Urinary bladder (tissue), 4 donors: Measurements from ENCODE around the gene SORBS2. TPM values are rescaled to one million over a fixed set of nuclear protein-coding genes. Genes with fewer than 3 reads are reported as not detected.
"Not testable (repeated sequence)": the region's sequence is repeated elsewhere in the genome, so short reads cannot be mapped to it uniquely, and the experiment has no call there.

Source experiments
- DNase-seq: peaks from one replicate; pipeline ENCODE4 v3.0.0-alpha.2; 2015; ENCODE audit errors: extremely low spot score
- H3K27ac ChIP-seq: one replicate; pipeline ENCODE4 v1.5.1; 2013; ENCODE audit warnings: low read depth, mild to moderate bottlenecking, moderate library complexity
- H3K36me3 ChIP-seq: one replicate; pipeline ENCODE4 v1.6.1; 2013; ENCODE audit warnings: mild to moderate bottlenecking, moderate library complexity; ENCODE audit not compliant: insufficient read depth
- H3K4me1 ChIP-seq: one replicate; pipeline ENCODE4 v1.6.1; 2013; ENCODE audit warnings: mild to moderate bottlenecking, moderate library complexity; ENCODE audit not compliant: insufficient read depth
- H3K4me3 ChIP-seq: one replicate; pipeline ENCODE4 v1.5.1; 2013; ENCODE audit warnings: low read depth, low read length
- WGBS: extraction: QIAGEN DNeasy Blood & Tissue Kit; methylation state at CpG from one replicate; pipeline ENCODE4 v1.1.7; 2013; 5-methylcytosine and 5-hydroxymethylcytosine counted together
- polyA plus RNA-seq: library from polyadenylated mRNA; stranded (reverse); fragments of 200-250 nt; gene quantifications from one replicate; pipeline ENCODE4 v1.2.3, GENCODE V29; 2013
- total RNA-seq: library from RNA; depleted of rRNA; stranded (reverse); fragments of >200 nt; gene quantifications from one replicate; pipeline ENCODE4 v1.2.3, GENCODE V29; 2014
- donor health status: healthy with polysubstance abuse.
- donor health status: healthy.

Gene SORBS2
- 83.4 TPM for total RNA-seq
- polyA plus RNA-seq: 493 TPM

GRCh38 chr4:185811509-185812364 is at the start of gene SORBS2:
Gene SORBS2 (minus strand): TSS chr4:185812194. CDS start chr4:185690571, 121,623 bp downstream.
- no peak for DNase-seq
- no peaks in the 10 kb centered on the region for H3K4me1 ChIP-seq
- WGBS: 27% methylated on average over 20 of the region's 20 CpGs
- peak within 1 kb of the TSS; percentile 11 for H3K4me3 ChIP-seq
- H3K36me3 ChIP-seq: no peaks in the 10 kb centered on the region
- H3K27ac ChIP-seq: no peak within 1 kb of the TSS

- WGBS: 26% methylated on average over 7 of the region's 7 CpGs
- no peak for DNase-seq
- no peaks in the 10 kb centered on the region for H3K4me1 ChIP-seq
- no peak overlapping the region for H3K27ac ChIP-seq
- no peak overlapping the region for H3K4me3 ChIP-seq
- no peaks in the 10 kb centered on the region for H3K36me3 ChIP-seq
These were observed 47.1 kb upstream of the SORBS2 start for GRCh38 chr4:185859111-185859510.

GRCh38 chr4:185857561-185857960 is 45.6 kb upstream of the SORBS2 start:
- H3K4me1 ChIP-seq, H3K27ac ChIP-seq, H3K36me3 ChIP-seq, H3K4me3 ChIP-seq, DNase-seq: not testable (repeated sequence)
- WGBS: 69% methylated on average over 4 of the region's 4 CpGs

- Histone ChIP-seq H3K4me1 (no peaks in the 10 kb centered on the region), H3K27ac (no peak overlapping the region), H3K4me3 (no peak overlapping the region), H3K36me3 (no peaks in the 10 kb centered on the region)
- 92% methylated on average over 3 of the region's 3 CpGs for WGBS
- DNase-seq: no peak
These were observed 41.8 kb upstream of the SORBS2 start for GRCh38 chr4:185853841-185854240.

GRCh38 chr4:185852961-185853360 is 41.0 kb upstream of the SORBS2 start:
- Histone ChIP-seq H3K4me1 (no peaks in the 10 kb centered on the region), H3K4me3 (no peak overlapping the region), H3K27ac (no peak overlapping the region), H3K36me3 (no peaks in the 10 kb centered on the region)
- DNase-seq: no peak
- 55% methylated on average over 1 of the region's 1 CpG for whole genome bisulfite sequencing

- H3K27ac ChIP-seq: no peak overlapping the region
- no peak for DNase-seq
- no peaks in the 10 kb centered on the region for H3K36me3 ChIP-seq
- no peak overlapping the region for H3K4me3 ChIP-seq
- no peaks in the 10 kb centered on the region for H3K4me1 ChIP-seq
- WGBS: 63% methylated on average over 8 of the region's 8 CpGs
These were observed 37.9 kb upstream of the SORBS2 start for GRCh38 chr4:185849664-185850550.

- Histone ChIP-seq H3K27ac (no peak overlapping the region), H3K4me1 (no peaks in the 10 kb centered on the region), H3K4me3 (no peak overlapping the region), H3K36me3 (no peaks in the 10 kb centered on the region)
- no peak for DNase-seq
- 55% methylated on average over 13 of the region's 13 CpGs for whole genome bisulfite sequencing
These were observed 35.5 kb upstream of the SORBS2 start for GRCh38 chr4:185847352-185848097.

- WGBS: 61% methylated on average over 5 of the region's 5 CpGs
- H3K27ac ChIP-seq: no peak overlapping the region
- H3K36me3 ChIP-seq: no peaks in the 10 kb centered on the region
- H3K4me3 ChIP-seq: no peak overlapping the region
- no peak for DNase-seq
- H3K4me1 ChIP-seq: no peaks in the 10 kb centered on the region
These were observed 34.6 kb upstream of the SORBS2 start for GRCh38 chr4:185846505-185847150.

GRCh38 chr4:185845966-185846365 is 34.0 kb upstream of the SORBS2 start:
- no peak for DNase-seq
- Histone ChIP-seq H3K27ac (no peak overlapping the region), H3K4me3 (no peak overlapping the region), H3K4me1 (no peaks in the 10 kb centered on the region), H3K36me3 (no peaks in the 10 kb centered on the region)
- WGBS: 83% methylated on average over 3 of the region's 3 CpGs

GRCh38 chr4:185841451-185841850 is 29.5 kb upstream of the SORBS2 start:
- no peak for DNase-seq
- Histone ChIP-seq H3K4me3 (no peak overlapping the region), H3K36me3 (no peaks in the 10 kb centered on the region), H3K4me1 (no peaks in the 10 kb centered on the region), H3K27ac (no peak overlapping the region)
- 96% methylated on average over 2 of the region's 2 CpGs for WGBS

- H3K4me3 ChIP-seq: no peak overlapping the region
- no peaks in the 10 kb centered on the region for H3K36me3 ChIP-seq
- H3K4me1 ChIP-seq: no peaks in the 10 kb centered on the region
- no peak overlapping the region for H3K27ac ChIP-seq
- DNase-seq: no peak
- WGBS: 90% methylated on average over 6 of the region's 6 CpGs
These were observed 29.0 kb upstream of the SORBS2 start for GRCh38 chr4:185840953-185841352.

- DNase-seq: no peak
- 48% methylated on average over 2 of the region's 2 CpGs for WGBS
- Histone ChIP-seq H3K4me3 (no peak overlapping the region), H3K4me1 (no peaks in the 10 kb centered on the region), H3K36me3 (no peaks in the 10 kb centered on the region), H3K27ac (no peak overlapping the region)
These were observed 28.2 kb upstream of the SORBS2 start for GRCh38 chr4:185840201-185840600.

- Histone ChIP-seq H3K27ac (peak overlapping the region; percentile 81), H3K4me1 (no peaks in the 10 kb centered on the region), H3K4me3 (no peak overlapping the region), H3K36me3 (no peaks in the 10 kb centered on the region)
- 42% methylated on average over 6 of the region's 6 CpGs for WGBS
- DNase-seq: peak; percentile 43
These were observed 27.8 kb upstream of the SORBS2 start for GRCh38 chr4:185839770-185840169.
